Breast epithelium (tissue), 3 donors: ENCODE results near the gene NOL4L.

Source experiments
- POLR2A ChIP-seq: fragments of 450-650 bp; IDR thresholded peaks from one replicate; pipeline ENCODE4 v1.6.1; 2016; ENCODE audit warnings: antibody characterized with exemption, mild to moderate bottlenecking, moderate library complexity
- POLR2AphosphoS5 ChIP-seq, 3 donors: sonication (generic); formaldehyde crosslinking; IDR thresholded peaks; one replicate each; pipeline ENCODE4 v1.6.1; 2017; ENCODE audit warnings: antibody characterized with exemption in 3 of 3
- TF ChIP-seq, protein P1 (sequence below), 3 donors: fragments of 450-650 bp; IDR thresholded peaks; one replicate each; pipeline ENCODE4 v1.5.1; 2016 to 2017; ENCODE audit warnings: antibody characterized with exemption in 3 of 3, mild to moderate bottlenecking in 3 of 3, moderate library complexity in 3 of 3

- TF ChIP-seq, protein P1, sequence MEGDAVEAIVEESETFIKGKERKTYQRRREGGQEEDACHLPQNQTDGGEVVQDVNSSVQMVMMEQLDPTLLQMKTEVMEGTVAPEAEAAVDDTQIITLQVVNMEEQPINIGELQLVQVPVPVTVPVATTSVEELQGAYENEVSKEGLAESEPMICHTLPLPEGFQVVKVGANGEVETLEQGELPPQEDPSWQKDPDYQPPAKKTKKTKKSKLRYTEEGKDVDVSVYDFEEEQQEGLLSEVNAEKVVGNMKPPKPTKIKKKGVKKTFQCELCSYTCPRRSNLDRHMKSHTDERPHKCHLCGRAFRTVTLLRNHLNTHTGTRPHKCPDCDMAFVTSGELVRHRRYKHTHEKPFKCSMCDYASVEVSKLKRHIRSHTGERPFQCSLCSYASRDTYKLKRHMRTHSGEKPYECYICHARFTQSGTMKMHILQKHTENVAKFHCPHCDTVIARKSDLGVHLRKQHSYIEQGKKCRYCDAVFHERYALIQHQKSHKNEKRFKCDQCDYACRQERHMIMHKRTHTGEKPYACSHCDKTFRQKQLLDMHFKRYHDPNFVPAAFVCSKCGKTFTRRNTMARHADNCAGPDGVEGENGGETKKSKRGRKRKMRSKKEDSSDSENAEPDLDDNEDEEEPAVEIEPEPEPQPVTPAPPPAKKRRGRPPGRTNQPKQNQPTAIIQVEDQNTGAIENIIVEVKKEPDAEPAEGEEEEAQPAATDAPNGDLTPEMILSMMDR (IDR thresholded peaks at IDR 0.05) = no peak
- TF ChIP-seq POLR2A = no peak
- TF ChIP-seq POLR2AphosphoS5 (IDR thresholded peaks at IDR 0.05) = no peak
Observed at GRCh38 chr20:32626407-32626806, 41.3 kb upstream of the NOL4L start.
